Activated T-cell treated with anti-CD3 and anti-CD28 coated beads for 48 hours (primary cell): ENCODE data around the gene RPH3AL.
"Not testable (repeated sequence)": the region's sequence is repeated elsewhere in the genome, so short reads cannot be mapped to it uniquely, and the experiment has no call there.

Experiments
- DNase-seq: peaks from one replicate; pipeline ENCODE4 v3.0.0-alpha.2; 2020; ENCODE audit warnings: low read depth

Gene RPH3AL

GRCh38 chr17:282000-282911 is 70.4 kb downstream of the RPH3AL start:
- no peak for DNase-seq

- DNase-seq = no peak
Observed at GRCh38 chr17:281365-281999, 71.1 kb downstream of the RPH3AL start.

- no peak for DNase-seq
Observed at GRCh38 chr17:280901-281300, 71.7 kb downstream of the RPH3AL start.

GRCh38 chr17:280216-280615 is 72.4 kb downstream of the RPH3AL start:
- DNase-seq = no peak

- DNase-seq = no peak
Observed at GRCh38 chr17:279776-280175, 72.8 kb downstream of the RPH3AL start.

GRCh38 chr17:279331-279730 is 73.3 kb downstream of the RPH3AL start:
- DNase-seq = no peak

GRCh38 chr17:278676-279059 is 73.9 kb downstream of the RPH3AL start:
- no peak for DNase-seq

GRCh38 chr17:278055-278675 is 74.4 kb downstream of the RPH3AL start:
- DNase-seq = no peak

GRCh38 chr17:274902-275301 is 77.7 kb downstream of the RPH3AL start:
- DNase-seq = no peak

- DNase-seq = no peak
Observed at GRCh38 chr17:273981-274832, 78.4 kb downstream of the RPH3AL start.

- not testable (repeated sequence) for DNase-seq
Observed at GRCh38 chr17:272856-273255, 79.8 kb downstream of the RPH3AL start.

- DNase-seq = not testable (repeated sequence)
Observed at GRCh38 chr17:271928-272623, 80.5 kb downstream of the RPH3AL start.

- DNase-seq = no peak
Observed at GRCh38 chr17:269616-270514, 82.7 kb downstream of the RPH3AL start.

- no peak for DNase-seq
Observed at GRCh38 chr17:266701-267667, 85.6 kb downstream of the RPH3AL start.

GRCh38 chr17:266219-266618 is 86.4 kb downstream of the RPH3AL start:
- no peak for DNase-seq

- no peak for DNase-seq
Observed at GRCh38 chr17:265718-266117, 86.9 kb downstream of the RPH3AL start.

GRCh38 chr17:263773-264172 is 88.8 kb downstream of the RPH3AL start:
- DNase-seq = no peak

GRCh38 chr17:263271-263670 is 89.3 kb downstream of the RPH3AL start:
- no peak for DNase-seq

GRCh38 chr17:261635-262034 is 91.0 kb downstream of the RPH3AL start:
- DNase-seq = no peak
